DND-41 (cell line): ENCODE measurements around the gene LYPD1.

ENCODE experiments used
- ATAC-seq: fragments of 200-7000 bp; cut with Tn5 transposase; 3 replicates; pipeline ENCODE4 v1.9.1; 2021; ENCODE audit warnings: low read depth; ENCODE audit not compliant: insufficient read depth
- DNase-seq: peaks from one replicate; pipeline ENCODE4 v3.0.0-alpha.2; 2020
- H2AFZ ChIP-seq: 2 replicates; pipeline ENCODE4 v1.6.0; 2012; ENCODE audit warnings: low read depth, low read length
- H3K27ac ChIP-seq: 2 replicates; pipeline ENCODE4 v1.5.1; 2012; ENCODE audit warnings: low read length, inconsistent platforms
- H3K27me3 ChIP-seq: fragments of 200-600 bp; sonication (generic); 2 replicates; pipeline ENCODE4 v1.6.0; 2012; ENCODE audit warnings: low read length, mild to moderate bottlenecking, inconsistent platforms; ENCODE audit not compliant: insufficient read depth, poor library complexity
- H3K36me3 ChIP-seq: 2 replicates; pipeline ENCODE4 v1.5.1; 2012; ENCODE audit warnings: low read length, inconsistent platforms; ENCODE audit not compliant: insufficient read depth
- H3K4me1 ChIP-seq: 2 replicates; pipeline ENCODE4 v1.5.1; 2012; ENCODE audit warnings: mild to moderate bottlenecking, low read length; ENCODE audit not compliant: insufficient read depth
- H3K4me2 ChIP-seq: 2 replicates; pipeline ENCODE4 v1.6.0; 2012; ENCODE audit warnings: mild to moderate bottlenecking, moderate library complexity, low read length, inconsistent platforms; ENCODE audit not compliant: insufficient read depth
- H3K4me3 ChIP-seq, 2 experiments: fragments of 200-600 bp in 1 of 2; shearing (Covaris generic) in 1 of 2; 2 replicates each; pipeline ENCODE4 v1.5.1; 2012 to 2016; ENCODE audit warnings: inconsistent platforms in 2 of 2, low read length in 2 of 2, mild to moderate bottlenecking in 2 of 2, low read depth in 1 of 2, moderate library complexity in 1 of 2
- H3K79me2 ChIP-seq: 2 replicates; pipeline ENCODE4 v1.6.0; 2012; ENCODE audit warnings: low read length, inconsistent platforms; ENCODE audit not compliant: insufficient read depth
- H3K9ac ChIP-seq: 2 replicates; pipeline ENCODE4 v1.6.0; 2012; ENCODE audit warnings: low read depth, mild to moderate bottlenecking, inconsistent platforms, low read length, moderate library complexity
- H3K9me3 ChIP-seq: 2 replicates; pipeline ENCODE4 v1.5.1; 2012; ENCODE audit warnings: low read length, moderate library complexity, mild to moderate bottlenecking, inconsistent platforms; ENCODE audit not compliant: insufficient read depth, severe bottlenecking
- H4K20me1 ChIP-seq: 2 replicates; pipeline ENCODE4 v1.6.0; 2012; ENCODE audit warnings: low read length; ENCODE audit not compliant: insufficient read depth
- CTCF ChIP-seq: IDR thresholded peaks from 2 replicates; pipeline ENCODE4 v1.5.1; 2012; ENCODE audit warnings: borderline replicate concordance, low read length, moderate library complexity, mild to moderate bottlenecking; ENCODE audit not compliant: poor library complexity, severe bottlenecking; ENCODE audit errors: extremely low read depth
- EZH2 ChIP-seq: IDR thresholded peaks from 3 replicates; pipeline ENCODE4 v1.6.1; 2012; ENCODE audit warnings: borderline replicate concordance, low read depth, mild to moderate bottlenecking, moderate library complexity, low read length, inconsistent platforms; ENCODE audit not compliant: severe bottlenecking

The LYPD1 gene

GRCh38 chr2:132645176-132645575 is 24.8 kb downstream of the LYPD1 start:
- Histone ChIP-seq H3K4me1 (no peaks in the 10 kb centered on the region), H3K9ac (no peak overlapping the region)
- no peak for ATAC-seq

GRCh38 chr2:132642415-132642814 is 27.6 kb downstream of the LYPD1 start:
- no peaks in the 10 kb centered on the region for H3K4me1 ChIP-seq
- H2AFZ ChIP-seq, result no peak overlapping the region
- no peak overlapping the region for H3K4me3 ChIP-seq
- TF ChIP-seq CTCF (no peak), EZH2 (no peak)
- no peaks in the 10 kb centered on the region for H3K27me3 ChIP-seq
- H3K9ac ChIP-seq, result no peak overlapping the region
- no peak for DNase-seq
- H3K79me2 ChIP-seq, result no peaks in the 10 kb centered on the region
- no peaks in the 10 kb centered on the region for H3K9me3 ChIP-seq
- no peaks in the 10 kb centered on the region for H4K20me1 ChIP-seq
- ATAC-seq, result no peak
- no peak overlapping the region for H3K27ac ChIP-seq
- no peaks in the 10 kb centered on the region for H3K36me3 ChIP-seq
- H3K4me2 ChIP-seq, result no peak overlapping the region

More at GRCh38 chr2:132645176-132645575, 24.8 kb downstream of the LYPD1 start:
- DNase-seq, result no peak
- no peak overlapping the region for H3K4me2 ChIP-seq
- H3K79me2 ChIP-seq, result no peaks in the 10 kb centered on the region
- H3K9me3 ChIP-seq, result no peaks in the 10 kb centered on the region
- H4K20me1 ChIP-seq, result no peaks in the 10 kb centered on the region
- H3K27me3 ChIP-seq, result no peaks in the 10 kb centered on the region
- H3K27ac ChIP-seq, result no peak overlapping the region
- no peak overlapping the region for H3K4me3 ChIP-seq
- TF ChIP-seq CTCF (no peak), EZH2 (no peak)
- no peaks in the 10 kb centered on the region for H3K36me3 ChIP-seq
- H2AFZ ChIP-seq, result no peak overlapping the region

GRCh38 chr2:132641819-132642218 is 28.2 kb downstream of the LYPD1 start:
- Histone ChIP-seq H3K9me3 (no peaks in the 10 kb centered on the region), H3K27ac (no peak overlapping the region), H3K4me2 (no peak overlapping the region), H3K4me1 (no peaks in the 10 kb centered on the region), H3K9ac (no peak overlapping the region), H2AFZ (no peak overlapping the region), H4K20me1 (no peaks in the 10 kb centered on the region), H3K4me3 (no peak overlapping the region), H3K36me3 (no peaks in the 10 kb centered on the region), H3K79me2 (no peaks in the 10 kb centered on the region), H3K27me3 (no peaks in the 10 kb centered on the region)
- ATAC-seq (no peak), DNase-seq (no peak)
- TF ChIP-seq EZH2 (no peak), CTCF (no peak)

- TF ChIP-seq EZH2 (no peak), CTCF (no peak)
- H3K4me2 ChIP-seq, result no peak overlapping the region
- H3K9ac ChIP-seq, result no peak overlapping the region
- no peaks in the 10 kb centered on the region for H3K36me3 ChIP-seq
- DNase-seq (no peak), ATAC-seq (no peak)
- no peaks in the 10 kb centered on the region for H3K79me2 ChIP-seq
- no peak overlapping the region for H3K4me3 ChIP-seq
- H2AFZ ChIP-seq, result no peak overlapping the region
- no peaks in the 10 kb centered on the region for H3K9me3 ChIP-seq
- no peaks in the 10 kb centered on the region for H3K27me3 ChIP-seq
- H3K27ac ChIP-seq, result no peak overlapping the region
- no peaks in the 10 kb centered on the region for H4K20me1 ChIP-seq
- no peaks in the 10 kb centered on the region for H3K4me1 ChIP-seq
Measured at GRCh38 chr2:132640116-132640515, 29.9 kb downstream of the LYPD1 start.
